Measurements from ENCODE around the gene DDIT4L. TPM values are rescaled to one million over a fixed set of nuclear protein-coding genes. Genes with fewer than 3 reads are reported as not detected.

DDIT4L gene
- total and polyA plus RNA-seq, 2 donors (not counting 1 experiment from before 2014, with no cell fraction given), result 6.4 to 14.2 TPM

DNA sequence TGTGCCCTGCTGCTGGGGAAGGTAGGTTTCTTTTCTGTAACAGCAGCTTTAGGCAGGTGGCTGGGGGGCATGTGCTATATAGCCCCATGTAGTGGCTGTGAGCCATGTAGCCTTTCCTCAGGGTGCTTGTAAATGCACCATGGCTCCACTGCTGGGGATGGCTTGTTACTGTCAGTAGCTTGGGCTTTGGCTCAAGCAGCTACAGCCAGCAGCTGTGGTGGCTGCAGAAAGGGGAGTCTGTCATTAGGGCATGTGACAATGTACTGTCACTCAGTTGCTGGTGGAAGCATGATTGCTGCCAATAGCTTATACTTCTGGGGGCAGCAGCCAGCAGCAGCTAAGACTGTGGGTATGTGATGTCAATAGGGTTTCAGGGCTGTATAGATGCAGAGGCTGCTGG, 33.9 kb upstream of the DDIT4L start:
- no peak overlapping the region for H3K4me3 ChIP-seq (replicated peaks in 1 of 4; ENCODE audit: control extremely low read depth in 1 of 4, insufficient read depth in 1 of 4, low read depth in 3 of 4, low read length in 4 of 4)
- DNase-seq (ENCODE audit: low read depth in 2 of 2), result no peak
- H3K9me3 ChIP-seq (ENCODE audit: control insufficient read depth, insufficient read depth, low read depth, low read length), result no peaks in the 10 kb centered on the region
- no peaks in the 10 kb centered on the region for H3K4me1 ChIP-seq (ENCODE audit: control insufficient read depth, extremely low read depth, insufficient read depth, low read length)
- no peaks in the 10 kb centered on the region for H4K20me1 ChIP-seq (ENCODE audit: control insufficient read depth, extremely low read depth, insufficient read depth, low read length)
- no peak overlapping the region for H3K9ac ChIP-seq (ENCODE audit: insufficient read depth, low read length)
- H2AFZ ChIP-seq (ENCODE audit: low read length), result no peak overlapping the region
- H3K27me3 ChIP-seq (ENCODE audit: control insufficient read depth, insufficient read depth, low read length), result no peaks in the 10 kb centered on the region
- no peaks in the 10 kb centered on the region for H3K36me3 ChIP-seq (ENCODE audit: control insufficient read depth, insufficient read depth, low read length)
- no peaks in the 10 kb centered on the region for H3K79me2 ChIP-seq (ENCODE audit: control insufficient read depth, insufficient read depth, low read length)
- TF ChIP-seq, protein P1, sequence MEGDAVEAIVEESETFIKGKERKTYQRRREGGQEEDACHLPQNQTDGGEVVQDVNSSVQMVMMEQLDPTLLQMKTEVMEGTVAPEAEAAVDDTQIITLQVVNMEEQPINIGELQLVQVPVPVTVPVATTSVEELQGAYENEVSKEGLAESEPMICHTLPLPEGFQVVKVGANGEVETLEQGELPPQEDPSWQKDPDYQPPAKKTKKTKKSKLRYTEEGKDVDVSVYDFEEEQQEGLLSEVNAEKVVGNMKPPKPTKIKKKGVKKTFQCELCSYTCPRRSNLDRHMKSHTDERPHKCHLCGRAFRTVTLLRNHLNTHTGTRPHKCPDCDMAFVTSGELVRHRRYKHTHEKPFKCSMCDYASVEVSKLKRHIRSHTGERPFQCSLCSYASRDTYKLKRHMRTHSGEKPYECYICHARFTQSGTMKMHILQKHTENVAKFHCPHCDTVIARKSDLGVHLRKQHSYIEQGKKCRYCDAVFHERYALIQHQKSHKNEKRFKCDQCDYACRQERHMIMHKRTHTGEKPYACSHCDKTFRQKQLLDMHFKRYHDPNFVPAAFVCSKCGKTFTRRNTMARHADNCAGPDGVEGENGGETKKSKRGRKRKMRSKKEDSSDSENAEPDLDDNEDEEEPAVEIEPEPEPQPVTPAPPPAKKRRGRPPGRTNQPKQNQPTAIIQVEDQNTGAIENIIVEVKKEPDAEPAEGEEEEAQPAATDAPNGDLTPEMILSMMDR (conservative IDR thresholded peaks at IDR 0.05 in 1 of 2, IDR thresholded peaks at IDR 0.05 in 1 of 2; ENCODE audit: low read depth in 1 of 2, low read length in 2 of 2), result no peak
- TF ChIP-seq EZH2 (IDR thresholded peaks at IDR 0.05; ENCODE audit: low read length, missing control alignments), result no peak
- no peak overlapping the region for H3K4me2 ChIP-seq (ENCODE audit: extremely low read depth, insufficient read depth, low read length)
- H3K27ac ChIP-seq (ENCODE audit: insufficient read depth, low read length), result no peak overlapping the region

DNA sequence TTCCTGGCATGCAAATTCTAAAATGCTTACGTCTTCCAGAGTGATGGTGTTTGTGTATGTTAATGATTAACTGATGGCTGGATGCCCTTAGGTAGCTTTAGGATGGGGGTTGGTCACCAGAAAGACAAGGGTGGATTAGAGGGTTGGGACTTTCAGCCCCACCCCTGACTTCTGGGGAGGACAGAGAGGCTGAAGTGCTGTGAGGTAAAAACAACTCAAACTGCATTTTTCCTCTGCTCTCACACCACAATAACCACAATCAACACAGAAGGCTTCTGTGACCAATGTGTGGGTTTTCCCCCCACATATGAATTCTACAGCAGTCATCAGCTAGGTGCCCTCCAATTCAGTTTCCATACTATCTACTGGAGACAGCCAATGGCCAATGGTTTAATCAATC, 18.7 kb upstream of the DDIT4L start:
- DNase-seq (ENCODE audit: low read depth in 2 of 2), result peak in 1 of 2 donors; percentile 27

DNA sequence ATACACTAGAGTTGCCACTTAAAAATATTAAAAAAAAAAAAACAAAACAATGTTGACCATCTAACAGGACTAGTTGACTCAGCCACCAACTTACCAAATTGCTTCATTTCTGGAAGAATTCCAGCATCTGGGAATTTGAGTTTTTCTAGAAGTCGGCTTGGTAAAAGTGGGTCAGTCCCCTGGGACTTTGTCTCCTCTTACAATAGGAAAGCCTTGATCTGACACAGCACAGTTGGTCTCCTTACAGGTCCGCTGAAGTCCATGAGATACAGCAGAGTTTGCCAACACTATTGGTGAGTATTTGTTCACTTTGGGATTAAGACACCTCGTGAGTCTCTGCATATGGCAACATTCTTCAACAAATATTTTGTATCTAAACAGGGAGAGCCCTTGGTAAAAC, 18.2 kb upstream of the DDIT4L start:
- TF ChIP-seq EZH2 (IDR thresholded peaks at IDR 0.05; ENCODE audit: low read length, missing control alignments), result no peak
- TF ChIP-seq, protein P1 (conservative IDR thresholded peaks at IDR 0.05 in 1 of 2, IDR thresholded peaks at IDR 0.05 in 1 of 2; ENCODE audit: low read depth in 1 of 2, low read length in 2 of 2), result no peak
- H3K36me3 ChIP-seq (ENCODE audit: control insufficient read depth, insufficient read depth, low read length), result no peaks in the 10 kb centered on the region
- no peaks in the 10 kb centered on the region for H3K27me3 ChIP-seq (ENCODE audit: control insufficient read depth, insufficient read depth, low read length)
- H3K79me2 ChIP-seq (ENCODE audit: control insufficient read depth, insufficient read depth, low read length), result no peaks in the 10 kb centered on the region
- H3K9ac ChIP-seq (ENCODE audit: insufficient read depth, low read length), result no peak overlapping the region
- H3K4me2 ChIP-seq (ENCODE audit: extremely low read depth, insufficient read depth, low read length), result no peak overlapping the region
- no peaks in the 10 kb centered on the region for H3K9me3 ChIP-seq (ENCODE audit: control insufficient read depth, insufficient read depth, low read depth, low read length)
- H3K27ac ChIP-seq (ENCODE audit: insufficient read depth, low read length), result no peak overlapping the region
- H2AFZ ChIP-seq (ENCODE audit: low read length), result no peak overlapping the region
- H4K20me1 ChIP-seq (ENCODE audit: control insufficient read depth, extremely low read depth, insufficient read depth, low read length), result no peaks in the 10 kb centered on the region
- H3K4me3 ChIP-seq (replicated peaks in 1 of 4; ENCODE audit: control extremely low read depth in 1 of 4, insufficient read depth in 1 of 4, low read depth in 3 of 4, low read length in 4 of 4), result no peak overlapping the region
- no peaks in the 10 kb centered on the region for H3K4me1 ChIP-seq (ENCODE audit: control insufficient read depth, extremely low read depth, insufficient read depth, low read length)
- DNase-seq (ENCODE audit: low read depth in 2 of 2), result peak in 1 of 2 donors; percentile 10

More for the DNA sequence above, 18.7 kb upstream of the DDIT4L start:
- Histone ChIP-seq H3K4me1 (ENCODE audit: control insufficient read depth, extremely low read depth, insufficient read depth, low read length) (no peaks in the 10 kb centered on the region), H3K79me2 (ENCODE audit: control insufficient read depth, insufficient read depth, low read length) (no peaks in the 10 kb centered on the region), H3K27me3 (ENCODE audit: control insufficient read depth, insufficient read depth, low read length) (no peaks in the 10 kb centered on the region), H3K9ac (ENCODE audit: insufficient read depth, low read length) (no peak overlapping the region), H2AFZ (ENCODE audit: low read length) (no peak overlapping the region), H3K4me2 (ENCODE audit: extremely low read depth, insufficient read depth, low read length) (no peak overlapping the region), H3K27ac (ENCODE audit: insufficient read depth, low read length) (no peak overlapping the region), H3K4me3 (replicated peaks in 1 of 4; ENCODE audit: control extremely low read depth in 1 of 4, insufficient read depth in 1 of 4, low read depth in 3 of 4, low read length in 4 of 4) (no peak overlapping the region), H3K36me3 (ENCODE audit: control insufficient read depth, insufficient read depth, low read length) (no peaks in the 10 kb centered on the region), H4K20me1 (ENCODE audit: control insufficient read depth, extremely low read depth, insufficient read depth, low read length) (no peaks in the 10 kb centered on the region), H3K9me3 (ENCODE audit: control insufficient read depth, insufficient read depth, low read depth, low read length) (no peaks in the 10 kb centered on the region)
- TF ChIP-seq, protein P1 (conservative IDR thresholded peaks at IDR 0.05 in 1 of 2, IDR thresholded peaks at IDR 0.05 in 1 of 2; ENCODE audit: low read depth in 1 of 2, low read length in 2 of 2), result no peak
- no peak for TF ChIP-seq EZH2 (IDR thresholded peaks at IDR 0.05; ENCODE audit: low read length, missing control alignments)
